GM23248 (cell line): ENCODE data around the gene LNPK.

Experiments used
- EZH2 ChIP-seq: fragments of 200-600 bp; sonication (generic); IDR thresholded peaks from 2 replicates; pipeline ENCODE4 v1.6.1; 2018; ENCODE audit warnings: antibody characterized with exemption, mild to moderate bottlenecking; ENCODE audit not compliant: insufficient read depth, poor library complexity, severe bottlenecking
- EZH2phosphoT487 ChIP-seq: fragments of 200-600 bp; sonication (generic); IDR thresholded peaks from 2 replicates; pipeline ENCODE4 v1.6.1; 2018; ENCODE audit warnings: antibody characterized with exemption, moderate library complexity, mild to moderate bottlenecking, low read depth; ENCODE audit not compliant: insufficient read depth

DNA sequence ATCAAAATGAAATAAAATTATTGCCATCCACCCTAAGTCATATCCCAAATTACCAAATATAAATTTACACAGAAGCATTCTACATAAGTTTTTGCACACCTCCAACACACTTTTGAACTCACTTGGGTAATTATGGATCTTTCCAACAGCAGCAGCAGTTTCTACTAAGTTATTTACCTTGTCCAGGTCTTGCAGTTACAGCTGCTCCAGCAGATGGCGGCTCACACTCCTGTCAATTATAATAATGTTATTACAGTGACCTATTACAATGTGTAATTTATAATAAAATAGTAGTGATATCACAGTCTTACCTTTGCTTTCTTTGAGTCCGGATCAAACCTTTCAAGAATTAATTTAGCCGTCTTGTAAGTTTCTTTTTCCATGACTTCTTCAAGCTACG is 37.9 kb downstream of the LNPK start:
- TF ChIP-seq EZH2phosphoT487, result no peak
- no peak for TF ChIP-seq EZH2
